ENCODE results near the gene BCL2. TPM values are rescaled to one million over a fixed set of nuclear protein-coding genes. Genes with fewer than 3 reads are reported as not detected.

BCL2 gene
- total and polyA plus RNA-seq, 9 of the 15 experiments (the other 6 are each of a cell fraction or from before 2014, with no cell fraction given), result 0.10 to 1.1 (median 0.65) TPM

DNA sequence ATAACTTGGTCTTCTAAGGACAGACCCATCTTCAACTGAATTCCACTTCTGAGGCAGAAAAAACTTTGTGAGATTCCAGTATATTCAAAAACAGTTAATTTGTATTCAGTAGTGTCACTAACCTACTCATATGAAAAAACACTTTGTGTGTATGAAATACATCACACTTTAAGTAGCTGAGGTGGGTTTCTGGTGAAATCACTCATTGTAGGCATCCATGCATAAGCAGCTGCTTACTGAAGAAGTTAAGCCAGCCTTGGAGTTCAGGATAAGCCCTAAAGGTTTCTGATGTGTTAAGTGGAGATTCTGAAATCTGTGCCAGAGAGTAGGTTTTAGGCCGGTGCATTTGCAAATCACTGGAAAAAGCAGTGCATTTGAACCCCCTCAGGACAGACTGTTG, 128.2 kb downstream of the BCL2 start:
- H3K9me1 ChIP-seq (ENCODE audit: control insufficient read depth, insufficient read depth, low read length), result no peaks in the 10 kb centered on the region
- no peak overlapping the region for H3K4me2 ChIP-seq (ENCODE audit: insufficient read depth, low read length)
- H3K27me3 ChIP-seq (ENCODE audit: control insufficient read depth in 2 of 2, insufficient read depth in 2 of 2, low read length in 2 of 2), result peaks cover 0 to 4% of the 10 kb centered on the region in 2 experiments; a peak in 1 of 5 replicates
- no peaks in the 10 kb centered on the region for H3K36me3 ChIP-seq (ENCODE audit: control insufficient read depth, insufficient read depth, low read length)
- H3K4me1 ChIP-seq (replicated peaks in 1 of 2; ENCODE audit: control insufficient read depth in 2 of 2, insufficient read depth in 2 of 2, low read length in 2 of 2), result no peaks in the 10 kb centered on the region
- ChIA-PET POLR2A (no interaction called here), CTCF (ENCODE audit: low intra/inter-chr PET ratio) (no interaction called here)
- no peak overlapping the region for H3K4me3 ChIP-seq
- no peaks in the 10 kb centered on the region for H4K20me1 ChIP-seq (replicated peaks; ENCODE audit: control insufficient read depth, insufficient read depth, low read length)
- in situ Hi-C loops (cut with MboI) (no loop called here), intact Hi-C loops (cut with micrococcal nuclease) (no loop called here)
- H3K9ac ChIP-seq (ENCODE audit: insufficient read depth in 1 of 2, low read depth in 2 of 2, low read length in 2 of 2), result no peak overlapping the region
- H2AFZ ChIP-seq (ENCODE audit: low read depth, low read length), result no peak overlapping the region
- no peaks in the 10 kb centered on the region for H3K9me3 ChIP-seq (replicated peaks; ENCODE audit: control insufficient read depth, insufficient read depth, low read depth, low read length)
- FAIRE-seq (no peak), DNase-seq (ENCODE audit: extremely low read depth in 1 of 4, low spot score in 3 of 4) (no peak), ATAC-seq (no peak)
- 0% methylated on average over 1 of the region's 1 CpG for WGBS (ENCODE audit: insufficient coverage, low coverage, missing lambda C conversion rate)
- no peaks in the 10 kb centered on the region for H3K79me2 ChIP-seq (ENCODE audit: control insufficient read depth, insufficient read depth, low read length)
- H3K27ac ChIP-seq (ENCODE audit: extremely low read depth, low read depth, low read length), result no peak overlapping the region
- BruUV-seq (replicated peaks), result no TSS peak
- TF ChIP-seq SNRNP70 (optimal IDR thresholded peaks at IDR 0.05; ENCODE audit: low read depth, low read length), result no peak
- TF ChIP-seq HDAC8 (tag; IDR thresholded peaks at IDR 0.05), result no peak
- no peak for TF ChIP-seq PTTG1 (tag; IDR thresholded peaks at IDR 0.05; ENCODE audit: low read depth)
- no peak for TF ChIP-seq ATF1 (CRISPR knock-in tag; IDR thresholded peaks at IDR 0.05)
- no peak for TF ChIP-seq ATF1 (tag; IDR thresholded peaks at IDR 0.05)
- TF ChIP-seq, protein P1, sequence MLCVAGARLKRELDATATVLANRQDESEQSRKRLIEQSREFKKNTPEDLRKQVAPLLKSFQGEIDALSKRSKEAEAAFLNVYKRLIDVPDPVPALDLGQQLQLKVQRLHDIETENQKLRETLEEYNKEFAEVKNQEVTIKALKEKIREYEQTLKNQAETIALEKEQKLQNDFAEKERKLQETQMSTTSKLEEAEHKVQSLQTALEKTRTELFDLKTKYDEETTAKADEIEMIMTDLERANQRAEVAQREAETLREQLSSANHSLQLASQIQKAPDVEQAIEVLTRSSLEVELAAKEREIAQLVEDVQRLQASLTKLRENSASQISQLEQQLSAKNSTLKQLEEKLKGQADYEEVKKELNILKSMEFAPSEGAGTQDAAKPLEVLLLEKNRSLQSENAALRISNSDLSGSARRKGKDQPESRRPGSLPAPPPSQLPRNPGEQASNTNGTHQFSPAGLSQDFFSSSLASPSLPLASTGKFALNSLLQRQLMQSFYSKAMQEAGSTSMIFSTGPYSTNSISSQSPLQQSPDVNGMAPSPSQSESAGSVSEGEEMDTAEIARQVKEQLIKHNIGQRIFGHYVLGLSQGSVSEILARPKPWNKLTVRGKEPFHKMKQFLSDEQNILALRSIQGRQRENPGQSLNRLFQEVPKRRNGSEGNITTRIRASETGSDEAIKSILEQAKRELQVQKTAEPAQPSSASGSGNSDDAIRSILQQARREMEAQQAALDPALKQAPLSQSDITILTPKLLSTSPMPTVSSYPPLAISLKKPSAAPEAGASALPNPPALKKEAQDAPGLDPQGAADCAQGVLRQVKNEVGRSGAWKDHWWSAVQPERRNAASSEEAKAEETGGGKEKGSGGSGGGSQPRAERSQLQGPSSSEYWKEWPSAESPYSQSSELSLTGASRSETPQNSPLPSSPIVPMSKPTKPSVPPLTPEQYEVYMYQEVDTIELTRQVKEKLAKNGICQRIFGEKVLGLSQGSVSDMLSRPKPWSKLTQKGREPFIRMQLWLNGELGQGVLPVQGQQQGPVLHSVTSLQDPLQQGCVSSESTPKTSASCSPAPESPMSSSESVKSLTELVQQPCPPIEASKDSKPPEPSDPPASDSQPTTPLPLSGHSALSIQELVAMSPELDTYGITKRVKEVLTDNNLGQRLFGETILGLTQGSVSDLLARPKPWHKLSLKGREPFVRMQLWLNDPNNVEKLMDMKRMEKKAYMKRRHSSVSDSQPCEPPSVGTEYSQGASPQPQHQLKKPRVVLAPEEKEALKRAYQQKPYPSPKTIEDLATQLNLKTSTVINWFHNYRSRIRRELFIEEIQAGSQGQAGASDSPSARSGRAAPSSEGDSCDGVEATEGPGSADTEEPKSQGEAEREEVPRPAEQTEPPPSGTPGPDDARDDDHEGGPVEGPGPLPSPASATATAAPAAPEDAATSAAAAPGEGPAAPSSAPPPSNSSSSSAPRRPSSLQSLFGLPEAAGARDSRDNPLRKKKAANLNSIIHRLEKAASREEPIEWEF (CRISPR knock-in tag; IDR thresholded peaks at IDR 0.05), result no peak
- TF ChIP-seq ESRRB (CRISPR knock-in tag; IDR thresholded peaks at IDR 0.05; ENCODE audit: borderline replicate concordance), result no peak
- no peak for TF ChIP-seq ZNF140 (CRISPR knock-in tag; IDR thresholded peaks at IDR 0.05)

All from K562 (cell line).